Measurements from ENCODE around the gene KLF14.

DNA sequence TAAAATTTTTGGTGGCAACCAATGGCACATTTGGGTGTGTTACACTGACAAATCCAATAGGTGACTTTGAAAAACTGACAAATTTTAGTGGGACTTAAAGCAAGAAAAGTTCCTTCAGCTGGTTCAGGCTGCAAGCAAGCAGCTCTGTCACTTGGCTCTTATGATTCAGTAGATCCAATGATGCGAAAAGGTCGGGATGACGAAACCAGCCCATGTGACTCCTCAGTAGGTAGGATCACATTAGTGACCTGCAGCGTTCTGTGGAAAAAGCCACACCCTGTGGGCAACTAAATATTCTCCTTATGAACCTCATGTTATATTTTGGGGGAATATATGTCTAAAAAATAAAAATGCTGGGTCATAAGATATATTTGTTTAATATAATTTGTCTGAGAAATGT is 34.3 kb downstream of the KLF14 start:
- TF ChIP-seq, protein P1, sequence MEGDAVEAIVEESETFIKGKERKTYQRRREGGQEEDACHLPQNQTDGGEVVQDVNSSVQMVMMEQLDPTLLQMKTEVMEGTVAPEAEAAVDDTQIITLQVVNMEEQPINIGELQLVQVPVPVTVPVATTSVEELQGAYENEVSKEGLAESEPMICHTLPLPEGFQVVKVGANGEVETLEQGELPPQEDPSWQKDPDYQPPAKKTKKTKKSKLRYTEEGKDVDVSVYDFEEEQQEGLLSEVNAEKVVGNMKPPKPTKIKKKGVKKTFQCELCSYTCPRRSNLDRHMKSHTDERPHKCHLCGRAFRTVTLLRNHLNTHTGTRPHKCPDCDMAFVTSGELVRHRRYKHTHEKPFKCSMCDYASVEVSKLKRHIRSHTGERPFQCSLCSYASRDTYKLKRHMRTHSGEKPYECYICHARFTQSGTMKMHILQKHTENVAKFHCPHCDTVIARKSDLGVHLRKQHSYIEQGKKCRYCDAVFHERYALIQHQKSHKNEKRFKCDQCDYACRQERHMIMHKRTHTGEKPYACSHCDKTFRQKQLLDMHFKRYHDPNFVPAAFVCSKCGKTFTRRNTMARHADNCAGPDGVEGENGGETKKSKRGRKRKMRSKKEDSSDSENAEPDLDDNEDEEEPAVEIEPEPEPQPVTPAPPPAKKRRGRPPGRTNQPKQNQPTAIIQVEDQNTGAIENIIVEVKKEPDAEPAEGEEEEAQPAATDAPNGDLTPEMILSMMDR (conservative IDR thresholded peaks at IDR 0.05; ENCODE audit: low read depth, low read length): no peak
- TF ChIP-seq RFX5 (IDR thresholded peaks at IDR 0.05; ENCODE audit: low read depth, low read length): no peak
- no peak for TF ChIP-seq POLR2A (IDR thresholded peaks at IDR 0.05; ENCODE audit: low read depth, low read length)
- TF ChIP-seq NFE2L2 (IDR thresholded peaks at IDR 0.05; ENCODE audit: low read depth, low read length): no peak
- TF ChIP-seq CEBPB (IDR thresholded peaks at IDR 0.05; ENCODE audit: low read depth, low read length): no peak
- no peak for TF ChIP-seq BHLHE40 (IDR thresholded peaks at IDR 0.05; ENCODE audit: low read depth, low read length)
- TF ChIP-seq FOS (IDR thresholded peaks at IDR 0.05; ENCODE audit: low read depth, low read length): no peak
- no peak for TF ChIP-seq SMC3 (IDR thresholded peaks at IDR 0.05; ENCODE audit: low read depth, low read length)
- no peak for TF ChIP-seq RAD21 (IDR thresholded peaks at IDR 0.05; ENCODE audit: low read length)
- no peak for TF ChIP-seq RCOR1 (IDR thresholded peaks at IDR 0.05; ENCODE audit: insufficient replicate concordance, low read length)
- TF ChIP-seq, protein P2, sequence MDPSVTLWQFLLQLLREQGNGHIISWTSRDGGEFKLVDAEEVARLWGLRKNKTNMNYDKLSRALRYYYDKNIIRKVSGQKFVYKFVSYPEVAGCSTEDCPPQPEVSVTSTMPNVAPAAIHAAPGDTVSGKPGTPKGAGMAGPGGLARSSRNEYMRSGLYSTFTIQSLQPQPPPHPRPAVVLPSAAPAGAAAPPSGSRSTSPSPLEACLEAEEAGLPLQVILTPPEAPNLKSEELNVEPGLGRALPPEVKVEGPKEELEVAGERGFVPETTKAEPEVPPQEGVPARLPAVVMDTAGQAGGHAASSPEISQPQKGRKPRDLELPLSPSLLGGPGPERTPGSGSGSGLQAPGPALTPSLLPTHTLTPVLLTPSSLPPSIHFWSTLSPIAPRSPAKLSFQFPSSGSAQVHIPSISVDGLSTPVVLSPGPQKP (IDR thresholded peaks at IDR 0.05; ENCODE audit: borderline replicate concordance, low read depth, low read length): no peak
